Epithelial cell of prostate (primary cell): ENCODE data around the gene PDE7B.
"Not testable (repeated sequence)": the region's sequence is repeated elsewhere in the genome, so short reads cannot be mapped to it uniquely, and the experiment has no call there.

ENCODE experiments used
- DNase-seq: peaks from one replicate; pipeline ENCODE4 v3.0.0-alpha.2; 2011; ENCODE audit warnings: low read depth, low spot score
- H3K27ac ChIP-seq: fragments of 450-650 bp; 2 replicates; pipeline ENCODE4 v1.5.1; 2017; ENCODE audit warnings: mild to moderate bottlenecking

Gene PDE7B

GRCh38 chr6:136129365-136129764, 277.9 kb downstream of the PDE7B start:
- no peak for DNase-seq
- no peak overlapping the region for H3K27ac ChIP-seq

GRCh38 chr6:136134268-136134667, 282.8 kb downstream of the PDE7B start:
- no peak overlapping the region for H3K27ac ChIP-seq
- DNase-seq: no peak

GRCh38 chr6:136134751-136135150, 283.2 kb downstream of the PDE7B start:
- no peak overlapping the region for H3K27ac ChIP-seq
- DNase-seq: no peak

GRCh38 chr6:136136274-136136673, 284.8 kb downstream of the PDE7B start:
- no peak overlapping the region for H3K27ac ChIP-seq
- DNase-seq: no peak

GRCh38 chr6:136137008-136137692, 285.6 kb downstream of the PDE7B start:
- DNase-seq: no peak
- no peak overlapping the region for H3K27ac ChIP-seq

- DNase-seq: no peak
- no peak overlapping the region for H3K27ac ChIP-seq
Observed at GRCh38 chr6:136137739-136138402, 286.4 kb downstream of the PDE7B start.

- not testable (repeated sequence) for H3K27ac ChIP-seq, DNase-seq
Observed at GRCh38 chr6:136139111-136139510, 287.6 kb downstream of the PDE7B start.

- DNase-seq: no peak
- H3K27ac ChIP-seq: no peak overlapping the region
Observed at GRCh38 chr6:136144251-136145023, 292.9 kb downstream of the PDE7B start.

GRCh38 chr6:136146130-136146529, 294.6 kb downstream of the PDE7B start:
- no peak overlapping the region for H3K27ac ChIP-seq

GRCh38 chr6:136147342-136147741, 295.8 kb downstream of the PDE7B start:
- no peak for DNase-seq
- no peak overlapping the region for H3K27ac ChIP-seq

More at GRCh38 chr6:136146130-136146529, 294.6 kb downstream of the PDE7B start:
- no peak for DNase-seq

- H3K27ac ChIP-seq: no peak overlapping the region
Observed at GRCh38 chr6:136148051-136148450, 296.6 kb downstream of the PDE7B start.

GRCh38 chr6:136148523-136148922, 297.0 kb downstream of the PDE7B start:
- no peak for DNase-seq
- no peak overlapping the region for H3K27ac ChIP-seq

More at GRCh38 chr6:136148051-136148450, 296.6 kb downstream of the PDE7B start:
- DNase-seq: no peak

GRCh38 chr6:136149311-136149710, 297.8 kb downstream of the PDE7B start:
- H3K27ac ChIP-seq: no peak overlapping the region
- no peak for DNase-seq

GRCh38 chr6:136150961-136151360, 299.5 kb downstream of the PDE7B start:
- H3K27ac ChIP-seq: no peak overlapping the region
- DNase-seq: no peak

- no peak overlapping the region for H3K27ac ChIP-seq
- no peak for DNase-seq
Observed at GRCh38 chr6:136153707-136154375, 302.3 kb downstream of the PDE7B start.

GRCh38 chr6:136155191-136155590, 303.7 kb downstream of the PDE7B start:
- no peak for DNase-seq
- no peak overlapping the region for H3K27ac ChIP-seq

GRCh38 chr6:136157743-136158142, 306.2 kb downstream of the PDE7B start:
- no peak overlapping the region for H3K27ac ChIP-seq
- DNase-seq: no peak

- H3K27ac ChIP-seq: no peak overlapping the region
- DNase-seq: no peak
Observed at GRCh38 chr6:136158387-136158821, 306.9 kb downstream of the PDE7B start.

GRCh38 chr6:136158971-136159370, 307.5 kb downstream of the PDE7B start:
- no peak for DNase-seq
- H3K27ac ChIP-seq: no peak overlapping the region

- no peak overlapping the region for H3K27ac ChIP-seq
- DNase-seq: no peak
Observed at GRCh38 chr6:136160250-136160649, 308.7 kb downstream of the PDE7B start.
